Liver (tissue), 9 donors: Measurements from ENCODE around the gene RIMBP2. TPM values are rescaled to one million over a fixed set of nuclear protein-coding genes. Genes with fewer than 3 reads are reported as not detected.

Experiments
- DNase-seq: peaks from one replicate; pipeline ENCODE4 v3.0.0-alpha.2; 2017; ENCODE audit warnings: low spot score
- H3K27ac ChIP-seq, 2 donors: one replicate each; pipeline ENCODE4 v1.7.0; 2013; ENCODE audit warnings: inconsistent platforms in 2 of 2, low read length in 2 of 2, control low read depth in 1 of 2, low read depth in 1 of 2, mild to moderate bottlenecking in 1 of 2
- H3K27me3 ChIP-seq, 4 donors: one replicate each; pipeline versions ENCODE4 v1.6.1 to v1.7.0; 2013; ENCODE audit warnings: low read length in 3 of 4, inconsistent platforms in 1 of 4, mild to moderate bottlenecking in 1 of 4, moderate library complexity in 1 of 4; ENCODE audit not compliant: control insufficient read depth in 4 of 4, insufficient read depth in 4 of 4
- H3K36me3 ChIP-seq, 4 donors: one replicate each; pipeline versions ENCODE4 v1.6.1 to v1.7.0; 2013; ENCODE audit warnings: low read length in 3 of 4, mild to moderate bottlenecking in 3 of 4, low read depth in 1 of 4, moderate library complexity in 1 of 4; ENCODE audit not compliant: control insufficient read depth in 4 of 4, insufficient read depth in 3 of 4
- H3K4me1 ChIP-seq, 4 donors: one replicate each; pipeline versions ENCODE4 v1.6.1 to v1.7.0; 2013; ENCODE audit warnings: low read length in 3 of 4, mild to moderate bottlenecking in 3 of 4, moderate library complexity in 1 of 4; ENCODE audit not compliant: control insufficient read depth in 4 of 4, insufficient read depth in 4 of 4
- H3K4me3 ChIP-seq, 3 donors: one replicate each; pipeline versions ENCODE4 v1.6.1 to v1.7.0; 2013; ENCODE audit warnings: low read length in 3 of 3, control low read depth in 1 of 3, low read depth in 1 of 3, mild to moderate bottlenecking in 1 of 3
- H3K9ac ChIP-seq, 2 donors: one replicate each; pipeline ENCODE4 v1.7.0; 2013; ENCODE audit warnings: low read length in 2 of 2, mild to moderate bottlenecking in 2 of 2, moderate library complexity in 2 of 2, control low read depth in 1 of 2, low read depth in 1 of 2
- H3K9me3 ChIP-seq, 4 donors: one replicate each; pipeline versions ENCODE4 v1.6.1 to v1.7.0; 2013; ENCODE audit warnings: low read length in 3 of 4; ENCODE audit not compliant: control insufficient read depth in 4 of 4
- ATF3 ChIP-seq: IDR thresholded peaks from 2 replicates; pipeline ENCODE4 v1.6.1; 2016; ENCODE audit warnings: antibody characterized with exemption
- EGR1 ChIP-seq, 2 donors: IDR thresholded peaks; 2 replicates each; pipeline ENCODE4 v1.6.1; 2016 to 2018; ENCODE audit warnings: antibody characterized with exemption in 2 of 2, low read depth in 2 of 2
- FOXA1 ChIP-seq: IDR thresholded peaks from 2 replicates; pipeline ENCODE4 v1.6.1; 2016; ENCODE audit warnings: antibody characterized with exemption
- FOXA2 ChIP-seq: IDR thresholded peaks from 2 replicates; pipeline ENCODE4 v1.6.1; 2016; ENCODE audit warnings: antibody characterized with exemption
- GABPA ChIP-seq, 2 donors: IDR thresholded peaks in 1 of 2; conservative IDR thresholded peaks in 1 of 2; 2 replicates each; pipeline ENCODE4 v1.6.1; 2016; ENCODE audit warnings: antibody characterized with exemption in 2 of 2, mild to moderate bottlenecking in 1 of 2, moderate library complexity in 1 of 2
- HNF4A ChIP-seq, 2 donors: conservative IDR thresholded peaks; 2 replicates each; pipeline ENCODE4 v1.6.1; 2016; ENCODE audit warnings: antibody characterized with exemption in 2 of 2, mild to moderate bottlenecking in 2 of 2
- HNF4G ChIP-seq: IDR thresholded peaks from 2 replicates; pipeline ENCODE4 v1.6.1; 2016; ENCODE audit warnings: antibody characterized with exemption
- JUND ChIP-seq, 2 donors: IDR thresholded peaks; 2 replicates each; pipeline ENCODE4 v1.6.1; 2016; ENCODE audit warnings: antibody characterized with exemption in 2 of 2
- NR2F2 ChIP-seq: IDR thresholded peaks from 2 replicates; pipeline ENCODE4 v1.6.1; 2016; ENCODE audit warnings: antibody characterized with exemption
- RAD21 ChIP-seq, 2 donors: IDR thresholded peaks; 2 replicates each; pipeline ENCODE4 v1.6.1; 2016; ENCODE audit warnings: antibody characterized with exemption in 2 of 2, mild to moderate bottlenecking in 2 of 2
- RXRA ChIP-seq, 2 donors: IDR thresholded peaks; 2 replicates each; pipeline ENCODE4 v1.6.1; 2017 to 2018; ENCODE audit warnings: antibody characterized with exemption in 2 of 2, mild to moderate bottlenecking in 1 of 2
- SP1 ChIP-seq: IDR thresholded peaks from 2 replicates; pipeline ENCODE4 v1.6.1; 2018; ENCODE audit warnings: antibody characterized with exemption, mild to moderate bottlenecking
- TAF1 ChIP-seq: conservative IDR thresholded peaks from 2 replicates; pipeline ENCODE4 v1.6.1; 2016; ENCODE audit warnings: antibody characterized with exemption, mild to moderate bottlenecking
- YY1 ChIP-seq: IDR thresholded peaks from 2 replicates; pipeline ENCODE4 v1.6.1; 2016; ENCODE audit warnings: antibody characterized with exemption, mild to moderate bottlenecking
- WGBS: extraction: QIAGEN DNeasy Blood & Tissue Kit; methylation state at CpG from one replicate; pipeline ENCODE4 v1.1.7; 2013; 5-methylcytosine and 5-hydroxymethylcytosine counted together
- polyA plus RNA-seq, 2 donors: library from polyadenylated mRNA; stranded (reverse) in 1 of 2; unstranded in 1 of 2; fragments of 200-250 nt in 1 of 2; fragments of >200 nt in 1 of 2; fragmentation: Nextera tagmentation in 1 of 2; extraction: Ambion mirVana in 1 of 2; gene quantifications; one replicate each; pipeline versions ENCODE4 v1.2.1 to v1.2.3, GENCODE V29; 2013 to 2015
- total RNA-seq, 2 donors: library from RNA; depleted of rRNA; stranded (reverse); fragments of >200 nt; gene quantifications; one replicate each; pipeline ENCODE4 v1.2.3, GENCODE V29; 2014
- TF ChIP-seq, protein P1 (sequence below): fragments of 150-350 bp; IDR thresholded peaks from 2 replicates; pipeline ENCODE4 v1.5.1; 2017; ENCODE audit warnings: improper control_type of control experiment, low read depth, low read length; ENCODE audit not compliant: missing input control
- TF ChIP-seq, protein P2 (sequence below): IDR thresholded peaks from 2 replicates; pipeline ENCODE4 v1.6.1; 2016; ENCODE audit warnings: antibody characterized with exemption, mild to moderate bottlenecking
- TF ChIP-seq, protein P3 (sequence below): IDR thresholded peaks from 2 replicates; pipeline ENCODE4 v1.6.1; 2016; ENCODE audit warnings: antibody characterized with exemption
- TF ChIP-seq, protein P4 (sequence below): IDR thresholded peaks from 2 replicates; pipeline ENCODE4 v1.6.1; 2016; ENCODE audit warnings: antibody characterized with exemption
- donor health status: healthy.
- donor health status: healthy.
- donor health status: healthy.
- donor health status: healthy.
- donor health status: healthy.

Gene RIMBP2
- total and polyA plus RNA-seq, 4 donors, result 0.01 to 0.17 (median 0.09) TPM; not detected in 1

DNA sequence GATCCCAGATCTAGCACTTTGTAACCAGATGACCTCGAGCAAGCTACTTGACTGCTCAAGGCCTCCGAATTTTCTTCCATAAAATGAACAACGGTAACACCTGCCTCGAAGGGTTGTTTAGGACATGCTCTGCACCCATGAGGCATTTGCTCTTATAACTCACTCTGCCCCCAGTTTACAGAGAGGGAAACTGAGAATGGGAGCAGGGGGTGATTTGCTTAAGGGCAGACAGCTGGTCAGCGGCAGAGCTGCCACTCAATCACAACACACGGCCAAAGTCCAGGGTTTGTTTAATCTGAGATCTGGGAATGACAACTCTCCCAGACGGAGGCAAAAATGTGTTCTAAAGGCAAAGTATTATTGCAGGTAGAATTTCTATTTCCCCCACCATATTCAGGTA is 156.3 kb downstream of the RIMBP2 start (continued):
- TF ChIP-seq, protein P1, sequence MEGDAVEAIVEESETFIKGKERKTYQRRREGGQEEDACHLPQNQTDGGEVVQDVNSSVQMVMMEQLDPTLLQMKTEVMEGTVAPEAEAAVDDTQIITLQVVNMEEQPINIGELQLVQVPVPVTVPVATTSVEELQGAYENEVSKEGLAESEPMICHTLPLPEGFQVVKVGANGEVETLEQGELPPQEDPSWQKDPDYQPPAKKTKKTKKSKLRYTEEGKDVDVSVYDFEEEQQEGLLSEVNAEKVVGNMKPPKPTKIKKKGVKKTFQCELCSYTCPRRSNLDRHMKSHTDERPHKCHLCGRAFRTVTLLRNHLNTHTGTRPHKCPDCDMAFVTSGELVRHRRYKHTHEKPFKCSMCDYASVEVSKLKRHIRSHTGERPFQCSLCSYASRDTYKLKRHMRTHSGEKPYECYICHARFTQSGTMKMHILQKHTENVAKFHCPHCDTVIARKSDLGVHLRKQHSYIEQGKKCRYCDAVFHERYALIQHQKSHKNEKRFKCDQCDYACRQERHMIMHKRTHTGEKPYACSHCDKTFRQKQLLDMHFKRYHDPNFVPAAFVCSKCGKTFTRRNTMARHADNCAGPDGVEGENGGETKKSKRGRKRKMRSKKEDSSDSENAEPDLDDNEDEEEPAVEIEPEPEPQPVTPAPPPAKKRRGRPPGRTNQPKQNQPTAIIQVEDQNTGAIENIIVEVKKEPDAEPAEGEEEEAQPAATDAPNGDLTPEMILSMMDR, result no peak
- no peak for TF ChIP-seq FOXA2

DNA sequence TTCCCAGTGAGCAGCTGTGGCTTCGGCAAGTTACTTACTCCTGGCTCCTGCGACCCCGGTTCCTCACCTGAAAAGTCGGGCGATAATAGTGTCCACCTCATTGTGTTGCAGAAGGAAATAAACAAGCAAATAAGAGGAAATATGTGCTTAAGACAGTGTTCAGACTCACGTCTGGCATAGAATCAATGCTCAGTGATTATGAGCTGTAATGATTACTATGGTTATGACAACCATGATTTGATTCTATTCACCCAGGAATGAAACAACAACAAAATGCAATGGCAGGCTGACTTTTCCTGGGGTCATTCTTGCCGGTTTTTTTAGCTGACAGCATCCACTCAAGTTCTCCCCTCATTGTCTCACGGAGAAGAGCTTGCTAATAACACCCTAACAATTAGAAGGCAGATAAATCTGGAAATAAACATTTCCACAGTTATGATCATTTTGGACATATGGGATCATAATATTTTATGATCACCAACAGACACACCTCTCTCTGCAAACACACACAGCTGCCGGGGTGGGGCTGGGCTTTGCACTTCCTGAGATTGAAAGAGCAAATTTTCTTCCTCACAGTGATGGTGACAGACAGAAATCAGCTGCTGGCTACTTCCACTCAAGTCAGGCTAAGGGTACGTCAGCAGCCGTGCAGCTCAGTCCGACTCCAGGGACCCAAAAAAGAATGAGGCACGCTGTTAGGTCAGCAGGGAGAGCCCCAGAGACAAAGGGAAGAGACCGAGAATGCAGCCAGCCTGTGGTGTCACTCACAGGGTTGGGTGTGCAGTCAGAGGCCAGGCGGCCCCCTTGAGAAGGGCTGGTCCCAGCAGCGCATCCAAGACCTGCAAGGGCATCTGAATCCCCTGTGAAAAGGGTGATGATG is 158.0 kb downstream of the RIMBP2 start:
- H3K9me3 ChIP-seq, result no peaks in the 10 kb centered on the region
- no peaks in the 10 kb centered on the region for H3K4me1 ChIP-seq
- no peaks in the 10 kb centered on the region for H3K36me3 ChIP-seq
- H3K9ac ChIP-seq, result no peak overlapping the region
- H3K4me3 ChIP-seq, result no peak overlapping the region
- H3K27ac ChIP-seq, result no peak overlapping the region
- TF ChIP-seq TAF1 (no peak), SP1 (no peak), YY1 (no peak), HNF4G (no peak), GABPA (IDR thresholded peaks at IDR 0.05 in 1 of 2, conservative IDR thresholded peaks at IDR 0.05 in 1 of 2) (no peak), HNF4A (conservative IDR thresholded peaks at IDR 0.05) (no peak), ATF3 (no peak), EGR1 (IDR thresholded peaks at IDR 0.05; ENCODE audit: low read depth in 2 of 2) (no peak), RAD21 (IDR thresholded peaks at IDR 0.05) (no peak), JUND (IDR thresholded peaks at IDR 0.05) (no peak), NR2F2 (no peak), RXRA (IDR thresholded peaks at IDR 0.05) (no peak), FOXA2 (no peak), FOXA1 (no peak)
- TF ChIP-seq, protein P1, result no peak
- TF ChIP-seq, protein P2, sequence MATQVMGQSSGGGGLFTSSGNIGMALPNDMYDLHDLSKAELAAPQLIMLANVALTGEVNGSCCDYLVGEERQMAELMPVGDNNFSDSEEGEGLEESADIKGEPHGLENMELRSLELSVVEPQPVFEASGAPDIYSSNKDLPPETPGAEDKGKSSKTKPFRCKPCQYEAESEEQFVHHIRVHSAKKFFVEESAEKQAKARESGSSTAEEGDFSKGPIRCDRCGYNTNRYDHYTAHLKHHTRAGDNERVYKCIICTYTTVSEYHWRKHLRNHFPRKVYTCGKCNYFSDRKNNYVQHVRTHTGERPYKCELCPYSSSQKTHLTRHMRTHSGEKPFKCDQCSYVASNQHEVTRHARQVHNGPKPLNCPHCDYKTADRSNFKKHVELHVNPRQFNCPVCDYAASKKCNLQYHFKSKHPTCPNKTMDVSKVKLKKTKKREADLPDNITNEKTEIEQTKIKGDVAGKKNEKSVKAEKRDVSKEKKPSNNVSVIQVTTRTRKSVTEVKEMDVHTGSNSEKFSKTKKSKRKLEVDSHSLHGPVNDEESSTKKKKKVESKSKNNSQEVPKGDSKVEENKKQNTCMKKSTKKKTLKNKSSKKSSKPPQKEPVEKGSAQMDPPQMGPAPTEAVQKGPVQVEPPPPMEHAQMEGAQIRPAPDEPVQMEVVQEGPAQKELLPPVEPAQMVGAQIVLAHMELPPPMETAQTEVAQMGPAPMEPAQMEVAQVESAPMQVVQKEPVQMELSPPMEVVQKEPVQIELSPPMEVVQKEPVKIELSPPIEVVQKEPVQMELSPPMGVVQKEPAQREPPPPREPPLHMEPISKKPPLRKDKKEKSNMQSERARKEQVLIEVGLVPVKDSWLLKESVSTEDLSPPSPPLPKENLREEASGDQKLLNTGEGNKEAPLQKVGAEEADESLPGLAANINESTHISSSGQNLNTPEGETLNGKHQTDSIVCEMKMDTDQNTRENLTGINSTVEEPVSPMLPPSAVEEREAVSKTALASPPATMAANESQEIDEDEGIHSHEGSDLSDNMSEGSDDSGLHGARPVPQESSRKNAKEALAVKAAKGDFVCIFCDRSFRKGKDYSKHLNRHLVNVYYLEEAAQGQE, result no peak
- TF ChIP-seq, protein P3, sequence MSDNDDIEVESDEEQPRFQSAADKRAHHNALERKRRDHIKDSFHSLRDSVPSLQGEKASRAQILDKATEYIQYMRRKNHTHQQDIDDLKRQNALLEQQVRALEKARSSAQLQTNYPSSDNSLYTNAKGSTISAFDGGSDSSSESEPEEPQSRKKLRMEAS, result no peak
- TF ChIP-seq, protein P4, sequence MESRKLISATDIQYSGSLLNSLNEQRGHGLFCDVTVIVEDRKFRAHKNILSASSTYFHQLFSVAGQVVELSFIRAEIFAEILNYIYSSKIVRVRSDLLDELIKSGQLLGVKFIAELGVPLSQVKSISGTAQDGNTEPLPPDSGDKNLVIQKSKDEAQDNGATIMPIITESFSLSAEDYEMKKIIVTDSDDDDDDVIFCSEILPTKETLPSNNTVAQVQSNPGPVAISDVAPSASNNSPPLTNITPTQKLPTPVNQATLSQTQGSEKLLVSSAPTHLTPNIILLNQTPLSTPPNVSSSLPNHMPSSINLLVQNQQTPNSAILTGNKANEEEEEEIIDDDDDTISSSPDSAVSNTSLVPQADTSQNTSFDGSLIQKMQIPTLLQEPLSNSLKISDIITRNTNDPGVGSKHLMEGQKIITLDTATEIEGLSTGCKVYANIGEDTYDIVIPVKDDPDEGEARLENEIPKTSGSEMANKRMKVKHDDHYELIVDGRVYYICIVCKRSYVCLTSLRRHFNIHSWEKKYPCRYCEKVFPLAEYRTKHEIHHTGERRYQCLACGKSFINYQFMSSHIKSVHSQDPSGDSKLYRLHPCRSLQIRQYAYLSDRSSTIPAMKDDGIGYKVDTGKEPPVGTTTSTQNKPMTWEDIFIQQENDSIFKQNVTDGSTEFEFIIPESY, result no peak
- no peaks in the 10 kb centered on the region for H3K27me3 ChIP-seq
- WGBS, result 55% methylated on average over 16 of the region's 16 CpGs
- DNase-seq, result no peak
